SK-N-SH treated with all-trans-retinoic acid at 6 μM for 48 hours (cell line): ENCODE data around the gene RPLP2.

Experiments used
- BACH2 ChIP-seq: fragments of 250-450 bp; sonication (Bioruptor Pico); IDR thresholded peaks from 2 replicates; pipeline ENCODE4 v1.9.0; 2021; ENCODE audit warnings: mild to moderate bottlenecking, borderline replicate concordance
- SNAI2 ChIP-seq: fragments of 250-450 bp; sonication (Bioruptor Pico); IDR thresholded peaks from 2 replicates; pipeline ENCODE4 v1.5.0; 2020; ENCODE audit warnings: mild to moderate bottlenecking, moderate library complexity
- TCF4 ChIP-seq: fragments of 250-450 bp; sonication (Bioruptor Pico); IDR thresholded peaks from 2 replicates; pipeline ENCODE4 v1.8.0; 2021; ENCODE audit warnings: mild to moderate bottlenecking, moderate library complexity, borderline replicate concordance
- TF ChIP-seq, protein P1 (sequence below): fragments of 250-450 bp; sonication (Bioruptor Pico); IDR thresholded peaks from 2 replicates; pipeline ENCODE4 v1.8.0; 2021; ENCODE audit warnings: low read depth, mild to moderate bottlenecking, moderate library complexity, borderline replicate concordance
- TF ChIP-seq, protein P2 (sequence below): fragments of 250-450 bp; sonication (Bioruptor Pico); IDR thresholded peaks from 2 replicates; pipeline ENCODE4 v1.8.0; 2020; ENCODE audit warnings: mild to moderate bottlenecking, moderate library complexity, borderline replicate concordance
- TF ChIP-seq, protein P3 (sequence below): fragments of 250-450 bp; sonication (Bioruptor Pico); IDR thresholded peaks from 2 replicates; pipeline ENCODE4 v1.5.1; 2021; ENCODE audit warnings: mild to moderate bottlenecking, moderate library complexity

DNA sequence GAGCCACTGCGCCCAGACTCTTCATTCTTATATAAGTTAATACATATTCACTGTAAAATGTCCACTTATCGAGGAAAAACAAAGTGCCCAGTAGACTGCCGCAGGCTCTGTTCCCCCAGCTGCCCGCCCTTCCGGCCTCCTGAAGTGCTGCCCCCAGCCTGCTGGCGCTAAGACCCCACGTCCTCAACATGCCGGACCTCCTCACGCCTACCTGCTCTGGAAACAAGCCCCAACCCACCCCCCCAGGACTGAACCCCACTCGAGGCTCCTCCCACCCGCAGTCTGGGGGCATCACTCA is 33.6 kb upstream of the RPLP2 start:
- TF ChIP-seq SNAI2 (CRISPR knock-in tag), result no peak
- TF ChIP-seq TCF4 (CRISPR knock-in tag), result no peak
- TF ChIP-seq BACH2 (CRISPR knock-in tag), result no peak
- TF ChIP-seq, protein P1, sequence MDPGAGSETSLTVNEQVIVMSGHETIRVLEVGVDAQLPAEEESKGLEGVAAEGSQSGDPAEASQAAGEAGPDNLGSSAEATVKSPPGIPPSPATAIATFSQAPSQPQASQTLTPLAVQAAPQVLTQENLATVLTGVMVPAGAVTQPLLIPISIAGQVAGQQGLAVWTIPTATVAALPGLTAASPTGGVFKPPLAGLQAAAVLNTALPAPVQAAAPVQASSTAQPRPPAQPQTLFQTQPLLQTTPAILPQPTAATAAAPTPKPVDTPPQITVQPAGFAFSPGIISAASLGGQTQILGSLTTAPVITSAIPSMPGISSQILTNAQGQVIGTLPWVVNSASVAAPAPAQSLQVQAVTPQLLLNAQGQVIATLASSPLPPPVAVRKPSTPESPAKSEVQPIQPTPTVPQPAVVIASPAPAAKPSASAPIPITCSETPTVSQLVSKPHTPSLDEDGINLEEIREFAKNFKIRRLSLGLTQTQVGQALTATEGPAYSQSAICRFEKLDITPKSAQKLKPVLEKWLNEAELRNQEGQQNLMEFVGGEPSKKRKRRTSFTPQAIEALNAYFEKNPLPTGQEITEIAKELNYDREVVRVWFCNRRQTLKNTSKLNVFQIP, result no peak
- TF ChIP-seq, protein P2, sequence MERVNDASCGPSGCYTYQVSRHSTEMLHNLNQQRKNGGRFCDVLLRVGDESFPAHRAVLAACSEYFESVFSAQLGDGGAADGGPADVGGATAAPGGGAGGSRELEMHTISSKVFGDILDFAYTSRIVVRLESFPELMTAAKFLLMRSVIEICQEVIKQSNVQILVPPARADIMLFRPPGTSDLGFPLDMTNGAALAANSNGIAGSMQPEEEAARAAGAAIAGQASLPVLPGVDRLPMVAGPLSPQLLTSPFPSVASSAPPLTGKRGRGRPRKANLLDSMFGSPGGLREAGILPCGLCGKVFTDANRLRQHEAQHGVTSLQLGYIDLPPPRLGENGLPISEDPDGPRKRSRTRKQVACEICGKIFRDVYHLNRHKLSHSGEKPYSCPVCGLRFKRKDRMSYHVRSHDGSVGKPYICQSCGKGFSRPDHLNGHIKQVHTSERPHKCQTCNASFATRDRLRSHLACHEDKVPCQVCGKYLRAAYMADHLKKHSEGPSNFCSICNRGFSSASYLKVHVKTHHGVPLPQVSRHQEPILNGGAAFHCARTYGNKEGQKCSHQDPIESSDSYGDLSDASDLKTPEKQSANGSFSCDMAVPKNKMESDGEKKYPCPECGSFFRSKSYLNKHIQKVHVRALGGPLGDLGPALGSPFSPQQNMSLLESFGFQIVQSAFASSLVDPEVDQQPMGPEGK (CRISPR knock-in tag), result no peak
- TF ChIP-seq, protein P3, sequence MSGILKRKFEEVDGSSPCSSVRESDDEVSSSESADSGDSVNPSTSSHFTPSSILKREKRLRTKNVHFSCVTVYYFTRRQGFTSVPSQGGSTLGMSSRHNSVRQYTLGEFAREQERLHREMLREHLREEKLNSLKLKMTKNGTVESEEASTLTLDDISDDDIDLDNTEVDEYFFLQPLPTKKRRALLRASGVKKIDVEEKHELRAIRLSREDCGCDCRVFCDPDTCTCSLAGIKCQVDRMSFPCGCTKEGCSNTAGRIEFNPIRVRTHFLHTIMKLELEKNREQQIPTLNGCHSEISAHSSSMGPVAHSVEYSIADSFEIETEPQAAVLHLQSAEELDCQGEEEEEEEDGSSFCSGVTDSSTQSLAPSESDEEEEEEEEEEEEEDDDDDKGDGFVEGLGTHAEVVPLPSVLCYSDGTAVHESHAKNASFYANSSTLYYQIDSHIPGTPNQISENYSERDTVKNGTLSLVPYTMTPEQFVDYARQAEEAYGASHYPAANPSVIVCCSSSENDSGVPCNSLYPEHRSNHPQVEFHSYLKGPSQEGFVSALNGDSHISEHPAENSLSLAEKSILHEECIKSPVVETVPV (CRISPR knock-in tag), result no peak
